Stimulated activated naive CD8-positive, alpha-beta T cell treated with anti-CD3 and anti-CD28 coated beads, Interleukin-15, Interleukin-2, amounts not matched to agents 100 ng/mL and 50 ng/mL, for 24 hours (primary cell): ENCODE data around the gene HIVEP3.

Source experiments
- H3K27ac Mint-ChIP-seq: one replicate; pipeline ENCODE4 v1.8.0; 2021; ENCODE audit warnings: mild to moderate bottlenecking, mixed read lengths
- H3K27me3 Mint-ChIP-seq: one replicate; pipeline ENCODE4 v1.8.0; 2021; ENCODE audit warnings: mixed read lengths
- H3K36me3 Mint-ChIP-seq: one replicate; pipeline ENCODE4 v1.8.0; 2021; ENCODE audit warnings: low read depth, mixed read lengths
- H3K4me1 Mint-ChIP-seq: one replicate; pipeline ENCODE4 v1.8.0; 2021; ENCODE audit warnings: low read depth, mixed read lengths
- H3K4me3 Mint-ChIP-seq: one replicate; pipeline ENCODE4 v1.8.0; 2021; ENCODE audit warnings: mild to moderate bottlenecking, mixed read lengths
- H3K9me3 Mint-ChIP-seq: one replicate; pipeline ENCODE4 v1.8.0; 2021; ENCODE audit warnings: mixed read lengths

Gene HIVEP3

GRCh38 chr1:41525891-41526587, 392.7 kb downstream of the HIVEP3 start:
- Mint-ChIP-seq H3K27me3 (no peaks in the 10 kb centered on the region), H3K4me3 (no peak overlapping the region), H3K36me3 (peaks cover 43% of the 10 kb centered on the region), H3K9me3 (peaks cover 4% of the 10 kb centered on the region), H3K4me1 (no peaks in the 10 kb centered on the region), H3K27ac (no peak overlapping the region)

- Mint-ChIP-seq H3K27me3 (no peaks in the 10 kb centered on the region), H3K36me3 (peaks cover 48% of the 10 kb centered on the region), H3K27ac (no peak overlapping the region), H3K9me3 (peaks cover 3% of the 10 kb centered on the region), H3K4me3 (no peak overlapping the region), H3K4me1 (no peaks in the 10 kb centered on the region)
Observed at GRCh38 chr1:41524676-41525675, 393.7 kb downstream of the HIVEP3 start.

GRCh38 chr1:41523949-41524675, 394.6 kb downstream of the HIVEP3 start:
- Mint-ChIP-seq H3K27ac (no peak overlapping the region), H3K27me3 (no peaks in the 10 kb centered on the region), H3K36me3 (peaks cover 49% of the 10 kb centered on the region), H3K4me1 (no peaks in the 10 kb centered on the region), H3K9me3 (no peaks in the 10 kb centered on the region), H3K4me3 (no peak overlapping the region)

GRCh38 chr1:41523071-41523470, 395.7 kb downstream of the HIVEP3 start:
- Mint-ChIP-seq H3K36me3 (peaks cover 51% of the 10 kb centered on the region), H3K4me3 (no peak overlapping the region), H3K27ac (peak overlapping the region; percentile 45), H3K27me3 (no peaks in the 10 kb centered on the region), H3K4me1 (peaks cover 3% of the 10 kb centered on the region), H3K9me3 (no peaks in the 10 kb centered on the region)

- Mint-ChIP-seq H3K4me1 (peaks cover 9% of the 10 kb centered on the region), H3K27me3 (no peaks in the 10 kb centered on the region), H3K4me3 (no peak overlapping the region), H3K36me3 (peaks cover 60% of the 10 kb centered on the region), H3K27ac (no peak overlapping the region), H3K9me3 (no peaks in the 10 kb centered on the region)
Observed at GRCh38 chr1:41521766-41522165, 397.0 kb downstream of the HIVEP3 start.

- peaks cover 15% of the 10 kb centered on the region for H3K4me1 Mint-ChIP-seq
- peaks cover 60% of the 10 kb centered on the region for H3K36me3 Mint-ChIP-seq
- H3K27ac Mint-ChIP-seq: no peak overlapping the region
Observed at GRCh38 chr1:41520951-41521752, 397.6 kb downstream of the HIVEP3 start.

GRCh38 chr1:41519667-41520066, 399.1 kb downstream of the HIVEP3 start:
- no peaks in the 10 kb centered on the region for H3K9me3 Mint-ChIP-seq
- no peaks in the 10 kb centered on the region for H3K27me3 Mint-ChIP-seq
- H3K27ac Mint-ChIP-seq: peak overlapping the region; percentile 2
- H3K36me3 Mint-ChIP-seq: peaks cover 50% of the 10 kb centered on the region
- H3K4me3 Mint-ChIP-seq: no peak overlapping the region
- peaks cover 15% of the 10 kb centered on the region for H3K4me1 Mint-ChIP-seq

More at GRCh38 chr1:41520951-41521752, 397.6 kb downstream of the HIVEP3 start:
- Mint-ChIP-seq H3K27me3 (no peaks in the 10 kb centered on the region), H3K4me3 (no peak overlapping the region), H3K9me3 (no peaks in the 10 kb centered on the region)

- peaks cover 53% of the 10 kb centered on the region for H3K36me3 Mint-ChIP-seq
- H3K9me3 Mint-ChIP-seq: no peaks in the 10 kb centered on the region
- no peaks in the 10 kb centered on the region for H3K27me3 Mint-ChIP-seq
- H3K4me3 Mint-ChIP-seq: no peak overlapping the region
- H3K4me1 Mint-ChIP-seq: peaks cover 15% of the 10 kb centered on the region
- H3K27ac Mint-ChIP-seq: no peak overlapping the region
Observed at GRCh38 chr1:41518471-41518870, 400.3 kb downstream of the HIVEP3 start.

GRCh38 chr1:41517062-41517438, 401.7 kb downstream of the HIVEP3 start:
- H3K27me3 Mint-ChIP-seq: no peaks in the 10 kb centered on the region
- H3K9me3 Mint-ChIP-seq: no peaks in the 10 kb centered on the region
- no peak overlapping the region for H3K27ac Mint-ChIP-seq
- H3K4me1 Mint-ChIP-seq: peaks cover 15% of the 10 kb centered on the region
- H3K4me3 Mint-ChIP-seq: peak overlapping the region; percentile 59
- peaks cover 45% of the 10 kb centered on the region for H3K36me3 Mint-ChIP-seq

- Mint-ChIP-seq H3K4me3 (peak overlapping the region; percentile 59), H3K4me1 (peaks cover 15% of the 10 kb centered on the region), H3K27me3 (no peaks in the 10 kb centered on the region), H3K27ac (no peak overlapping the region), H3K36me3 (peaks cover 50% of the 10 kb centered on the region), H3K9me3 (no peaks in the 10 kb centered on the region)
Observed at GRCh38 chr1:41516168-41517061, 402.3 kb downstream of the HIVEP3 start.

- H3K36me3 Mint-ChIP-seq: peaks cover 45% of the 10 kb centered on the region
- no peaks in the 10 kb centered on the region for H3K27me3 Mint-ChIP-seq
- H3K27ac Mint-ChIP-seq: no peak overlapping the region
- no peaks in the 10 kb centered on the region for H3K9me3 Mint-ChIP-seq
- peaks cover 15% of the 10 kb centered on the region for H3K4me1 Mint-ChIP-seq
- H3K4me3 Mint-ChIP-seq: no peak overlapping the region
Observed at GRCh38 chr1:41515778-41516167, 402.9 kb downstream of the HIVEP3 start.

- Mint-ChIP-seq H3K27ac (no peak overlapping the region), H3K36me3 (peaks cover 42% of the 10 kb centered on the region), H3K4me3 (no peak overlapping the region), H3K4me1 (peaks cover 16% of the 10 kb centered on the region), H3K27me3 (no peaks in the 10 kb centered on the region), H3K9me3 (no peaks in the 10 kb centered on the region)
Observed at GRCh38 chr1:41515131-41515678, 403.5 kb downstream of the HIVEP3 start.

GRCh38 chr1:41514381-41514780, 404.3 kb downstream of the HIVEP3 start:
- no peaks in the 10 kb centered on the region for H3K27me3 Mint-ChIP-seq
- peaks cover 40% of the 10 kb centered on the region for H3K36me3 Mint-ChIP-seq

More at GRCh38 chr1:41514381-41514780, 404.3 kb downstream of the HIVEP3 start:
- Mint-ChIP-seq H3K4me1 (peaks cover 20% of the 10 kb centered on the region), H3K4me3 (no peak overlapping the region), H3K9me3 (no peaks in the 10 kb centered on the region), H3K27ac (no peak overlapping the region)
